GM13977 (cell line): Measurements from ENCODE around the gene DGKB.

Experiments
- DNase-seq: peaks from one replicate; pipeline ENCODE4 v3.0.0; 2012; ENCODE audit warnings: low spot score
- in situ Hi-C: fragments of 300-500 bp; cut with MboI; formaldehyde crosslinking; loops from one replicate; pipeline ENCODE4 v1.12.0; 2022; ENCODE audit warnings: low sequenced_read_pairs, low pct_unique_long_range_greater_than_20kb, mixed read lengths, inconsistent platforms; ENCODE audit not compliant: unreplicated experiment
- TF ChIP-seq, protein P1 (sequence below): IDR thresholded peaks from 2 replicates; pipeline ENCODE4 v1.5.1; 2012; ENCODE audit warnings: mild to moderate bottlenecking, control low read depth; ENCODE audit not compliant: insufficient read depth; ENCODE audit errors: extremely low read depth, missing control alignments

DGKB gene

DNA sequence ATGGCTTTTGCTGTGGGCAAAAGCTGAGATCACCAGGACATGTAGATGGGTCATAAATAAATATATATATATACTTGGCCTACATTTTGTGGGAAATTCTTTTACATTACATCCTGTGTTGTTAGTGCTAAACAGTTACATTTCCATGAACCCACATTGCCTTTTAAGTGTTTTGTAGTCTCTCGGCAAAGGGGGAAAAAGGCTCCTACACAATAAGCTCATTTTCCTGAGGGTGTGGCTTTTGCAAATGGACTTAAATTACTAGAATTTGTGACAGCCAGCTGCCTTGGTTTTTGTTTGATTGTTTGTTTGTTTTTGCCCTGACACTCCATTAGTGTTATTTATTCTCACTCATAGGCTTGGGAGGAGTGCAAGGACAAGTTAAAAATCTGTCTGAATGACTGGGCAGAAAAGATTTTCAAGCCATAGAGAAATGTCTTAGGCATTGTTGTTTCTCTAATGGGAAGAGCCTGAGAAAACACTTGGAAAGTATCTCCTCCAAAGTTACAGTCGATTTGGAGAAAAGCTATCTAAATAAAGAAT is 128.8 kb downstream of the DGKB start:
- TF ChIP-seq, protein P1, sequence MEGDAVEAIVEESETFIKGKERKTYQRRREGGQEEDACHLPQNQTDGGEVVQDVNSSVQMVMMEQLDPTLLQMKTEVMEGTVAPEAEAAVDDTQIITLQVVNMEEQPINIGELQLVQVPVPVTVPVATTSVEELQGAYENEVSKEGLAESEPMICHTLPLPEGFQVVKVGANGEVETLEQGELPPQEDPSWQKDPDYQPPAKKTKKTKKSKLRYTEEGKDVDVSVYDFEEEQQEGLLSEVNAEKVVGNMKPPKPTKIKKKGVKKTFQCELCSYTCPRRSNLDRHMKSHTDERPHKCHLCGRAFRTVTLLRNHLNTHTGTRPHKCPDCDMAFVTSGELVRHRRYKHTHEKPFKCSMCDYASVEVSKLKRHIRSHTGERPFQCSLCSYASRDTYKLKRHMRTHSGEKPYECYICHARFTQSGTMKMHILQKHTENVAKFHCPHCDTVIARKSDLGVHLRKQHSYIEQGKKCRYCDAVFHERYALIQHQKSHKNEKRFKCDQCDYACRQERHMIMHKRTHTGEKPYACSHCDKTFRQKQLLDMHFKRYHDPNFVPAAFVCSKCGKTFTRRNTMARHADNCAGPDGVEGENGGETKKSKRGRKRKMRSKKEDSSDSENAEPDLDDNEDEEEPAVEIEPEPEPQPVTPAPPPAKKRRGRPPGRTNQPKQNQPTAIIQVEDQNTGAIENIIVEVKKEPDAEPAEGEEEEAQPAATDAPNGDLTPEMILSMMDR: no peak
- DNase-seq: no peak
- in situ Hi-C loops: no loop called here

DNA sequence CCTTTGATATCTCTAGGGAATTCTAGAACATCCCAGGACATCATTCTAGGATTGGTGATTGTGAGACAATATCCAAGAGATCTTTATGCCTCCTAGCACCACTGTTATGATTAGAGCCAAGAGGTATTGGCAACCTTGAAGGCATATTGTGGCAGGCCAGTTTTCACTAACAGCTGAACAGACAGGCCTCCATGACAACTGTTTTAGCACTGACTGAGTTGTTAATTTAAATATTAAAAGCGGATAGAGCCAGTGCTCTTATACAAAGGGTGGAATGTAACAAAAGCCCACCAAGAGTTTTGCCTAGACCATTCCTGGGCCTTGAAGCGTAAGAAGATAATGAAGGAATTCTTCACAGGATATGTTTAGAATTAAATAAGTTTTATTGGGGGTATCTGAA is 131.9 kb downstream of the DGKB start:
- no peak for DNase-seq
- in situ Hi-C loops: no loop called here
- TF ChIP-seq, protein P1: no peak

DNA sequence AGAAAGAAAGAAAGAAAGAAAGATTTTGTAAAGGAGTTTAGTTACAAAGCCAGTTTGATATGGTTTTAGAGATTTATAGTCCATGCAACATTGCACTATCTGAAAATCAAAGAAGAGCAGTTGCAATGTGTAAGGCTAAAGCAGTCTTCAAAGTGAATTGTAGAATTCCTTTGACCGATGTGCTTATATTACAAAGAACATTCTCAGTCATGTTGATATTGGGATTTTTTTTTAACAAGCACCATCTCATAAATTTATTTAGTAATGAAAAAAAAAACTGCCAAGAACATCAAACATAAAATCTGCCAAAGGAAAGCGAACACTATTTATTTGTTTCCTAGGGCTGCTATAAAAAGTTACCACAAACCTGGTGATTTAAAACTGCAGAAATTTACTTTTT is 133.3 kb downstream of the DGKB start:
- in situ Hi-C loops: no loop called here
- DNase-seq: no peak
- TF ChIP-seq, protein P1: no peak

DNA sequence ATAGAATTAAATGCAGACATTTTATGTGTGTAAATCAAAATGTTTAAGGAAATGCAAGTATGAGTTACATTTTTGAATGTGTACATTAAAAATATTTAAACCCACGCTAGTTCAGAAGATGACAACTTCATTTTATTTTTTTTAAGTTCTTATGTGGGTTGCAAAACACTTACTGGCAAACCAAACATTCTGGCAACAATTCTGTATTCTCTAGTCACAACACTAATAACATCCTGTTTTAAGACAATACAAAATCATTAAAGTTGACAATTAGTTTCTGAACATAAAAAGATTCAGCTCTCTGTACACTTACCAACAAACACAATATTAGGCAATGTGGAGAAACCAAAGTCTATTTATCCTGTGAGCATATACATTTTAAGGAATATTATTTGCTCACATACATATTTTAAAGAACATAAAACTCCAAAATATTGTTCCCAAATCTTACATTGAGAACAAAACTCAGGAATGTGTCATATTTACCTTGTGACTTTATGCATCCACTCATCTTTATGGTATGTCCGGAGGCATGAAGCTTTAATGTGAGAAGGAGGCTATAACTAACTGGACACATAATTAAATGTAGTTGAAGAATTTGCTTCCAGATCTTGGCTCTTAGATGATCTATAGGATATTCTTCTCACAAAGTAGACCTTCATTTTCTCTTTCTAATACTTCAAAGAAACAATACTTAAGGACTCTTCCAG is 134.7 kb downstream of the DGKB start:
- in situ Hi-C loops: no loop called here
- DNase-seq: no peak
- TF ChIP-seq, protein P1: no peak

DNA sequence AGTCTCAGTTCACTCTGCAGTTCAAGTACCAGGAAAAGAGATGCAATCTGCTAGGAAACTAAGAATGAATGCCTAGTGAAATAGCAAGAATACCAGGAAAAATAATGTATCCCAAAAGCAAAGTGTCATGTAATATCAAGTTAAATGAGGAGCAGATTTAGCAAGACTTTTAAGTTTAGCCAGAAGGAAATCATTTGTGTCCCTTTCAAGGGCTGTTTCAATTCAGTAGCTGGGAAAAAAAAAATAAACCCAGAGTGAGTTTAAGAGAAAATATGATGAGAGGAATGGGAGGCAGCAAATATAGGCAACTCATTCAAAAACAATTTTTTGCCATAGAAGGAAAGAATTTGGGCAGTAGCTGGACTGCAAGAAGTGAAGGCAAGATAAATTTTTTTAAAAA is 135.8 kb downstream of the DGKB start:
- DNase-seq: no peak
- in situ Hi-C loops: no loop called here
- TF ChIP-seq, protein P1: no peak

DNA sequence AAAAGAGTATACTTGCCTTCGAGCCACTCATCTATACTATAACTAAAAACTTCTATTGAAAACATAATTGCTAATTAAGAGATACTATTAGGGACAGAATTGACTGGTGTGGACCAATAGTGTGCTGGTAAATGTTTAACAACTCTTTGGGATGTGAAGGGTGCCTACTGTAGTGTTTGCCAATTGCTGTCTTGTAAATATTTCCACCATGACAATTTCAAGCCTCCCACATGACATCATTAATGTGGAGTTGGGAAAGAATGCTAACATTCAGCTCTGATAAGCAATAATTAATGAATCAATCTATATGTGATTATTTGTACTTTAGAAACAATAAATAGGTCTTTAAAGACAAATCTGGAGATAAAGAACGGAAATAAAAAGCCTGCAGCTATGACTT is 136.8 kb downstream of the DGKB start:
- in situ Hi-C loops: no loop called here
- TF ChIP-seq, protein P1: no peak
- DNase-seq: no peak
